ENCODE data around the gene PLCD3. TPM values are rescaled to one million over a fixed set of nuclear protein-coding genes. Genes with fewer than 3 reads are reported as not detected.
A peak's percentile ranks its signal among the peaks of the same experiment; 100 is the strongest.

The PLCD3 gene
- total and polyA plus RNA-seq, 2 of the 13 experiments (the other 11 are each of a cell fraction or from before 2014, with no cell fraction given) = 11.3 to 39.1 TPM

DNA sequence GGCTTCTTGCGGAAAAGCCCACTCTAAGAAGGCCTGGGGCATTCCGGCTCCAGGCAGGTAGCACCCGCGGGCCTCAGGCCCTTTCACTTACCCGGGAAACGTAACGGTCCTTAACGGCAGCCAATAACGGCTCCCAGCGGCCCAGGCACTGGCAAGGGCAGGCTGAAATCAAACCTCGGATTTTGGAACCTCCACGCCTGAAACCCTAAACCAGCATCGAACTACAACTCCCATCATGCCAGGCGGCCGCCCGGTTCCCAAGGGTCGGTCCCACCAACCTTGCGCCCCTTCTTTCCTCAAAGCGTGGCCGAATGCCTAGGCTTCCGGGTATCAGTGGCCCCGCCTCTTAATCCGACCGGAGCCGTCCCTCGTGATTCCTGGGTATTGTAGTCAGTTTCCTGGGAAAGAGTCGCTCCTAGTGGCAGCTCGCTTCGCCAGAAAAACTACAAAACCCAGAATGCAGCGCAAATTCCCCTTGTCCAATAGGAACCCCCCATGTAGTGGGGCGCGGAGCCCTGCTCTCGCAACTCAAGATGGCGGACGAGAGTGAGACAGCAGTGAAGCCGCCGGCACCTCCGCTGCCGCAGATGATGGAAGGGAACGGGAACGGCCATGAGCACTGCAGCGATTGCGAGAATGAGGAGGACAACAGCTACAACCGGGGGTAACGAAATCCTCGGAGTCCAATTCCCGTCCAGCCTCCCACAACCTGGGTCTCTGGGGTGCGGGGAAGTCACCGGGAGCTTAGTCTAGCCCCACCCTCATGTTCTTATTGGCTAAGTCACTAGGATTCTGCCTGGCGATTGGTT is 71.3 kb downstream of the PLCD3 start, which contains the start of gene NMT1 (continued):
- TF ChIP-seq, protein P1, sequence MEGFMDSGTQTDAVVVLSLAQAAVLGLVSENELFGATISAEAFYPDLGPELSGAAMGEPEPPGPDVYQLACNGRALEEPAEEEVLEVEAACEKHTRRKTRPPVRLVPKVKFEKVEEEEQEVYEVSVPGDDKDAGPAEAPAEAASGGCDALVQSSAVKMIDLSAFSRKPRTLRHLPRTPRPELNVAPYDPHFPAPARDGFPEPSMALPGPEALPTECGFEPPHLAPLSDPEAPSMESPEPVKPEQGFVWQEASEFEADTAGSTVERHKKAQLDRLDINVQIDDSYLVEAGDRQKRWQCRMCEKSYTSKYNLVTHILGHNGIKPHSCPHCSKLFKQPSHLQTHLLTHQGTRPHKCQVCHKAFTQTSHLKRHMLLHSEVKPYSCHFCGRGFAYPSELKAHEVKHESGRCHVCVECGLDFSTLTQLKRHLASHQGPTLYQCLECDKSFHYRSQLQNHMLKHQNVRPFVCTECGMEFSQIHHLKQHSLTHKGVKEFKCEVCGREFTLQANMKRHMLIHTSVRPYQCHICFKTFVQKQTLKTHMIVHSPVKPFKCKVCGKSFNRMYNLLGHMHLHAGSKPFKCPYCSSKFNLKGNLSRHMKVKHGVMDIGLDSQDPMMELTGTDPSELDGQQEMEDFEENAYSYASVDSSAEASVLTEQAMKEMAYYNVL (CRISPR knock-in tag; IDR thresholded peaks at IDR 0.05; ENCODE audit: borderline replicate concordance) = peak; percentile 12; the same call in 1 of the 2 replicates
- TF ChIP-seq, protein P2, sequence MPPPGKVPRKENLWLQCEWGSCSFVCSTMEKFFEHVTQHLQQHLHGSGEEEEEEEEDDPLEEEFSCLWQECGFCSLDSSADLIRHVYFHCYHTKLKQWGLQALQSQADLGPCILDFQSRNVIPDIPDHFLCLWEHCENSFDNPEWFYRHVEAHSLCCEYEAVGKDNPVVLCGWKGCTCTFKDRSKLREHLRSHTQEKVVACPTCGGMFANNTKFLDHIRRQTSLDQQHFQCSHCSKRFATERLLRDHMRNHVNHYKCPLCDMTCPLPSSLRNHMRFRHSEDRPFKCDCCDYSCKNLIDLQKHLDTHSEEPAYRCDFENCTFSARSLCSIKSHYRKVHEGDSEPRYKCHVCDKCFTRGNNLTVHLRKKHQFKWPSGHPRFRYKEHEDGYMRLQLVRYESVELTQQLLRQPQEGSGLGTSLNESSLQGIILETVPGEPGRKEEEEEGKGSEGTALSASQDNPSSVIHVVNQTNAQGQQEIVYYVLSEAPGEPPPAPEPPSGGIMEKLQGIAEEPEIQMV (CRISPR knock-in tag; IDR thresholded peaks at IDR 0.05; ENCODE audit: low read depth) = no peak
- TF ChIP-seq ELF4 (CRISPR knock-in tag; IDR thresholded peaks at IDR 0.05; ENCODE audit: borderline replicate concordance) (peak; percentile 100), ARHGAP35 (CRISPR knock-in tag; IDR thresholded peaks at IDR 0.05; ENCODE audit: borderline replicate concordance) (peak; percentile 74), HES4 (CRISPR knock-in tag; IDR thresholded peaks at IDR 0.05; ENCODE audit: borderline replicate concordance) (peak; percentile 34; the same call in 1 of the 2 replicates), NR2F1 (CRISPR knock-in tag; IDR thresholded peaks at IDR 0.05) (0 out of 4 replicates have a peak, but pooled peaks of 1 of the 2 experiments have one; percentile 33), HNRNPL (IDR thresholded peaks at IDR 0.05; ENCODE audit: low read depth, low read length) (0 out of 2 replicates have a peak, but pooled peaks have one; percentile 50), FOXC1 (CRISPR knock-in tag; IDR thresholded peaks at IDR 0.05; ENCODE audit: borderline replicate concordance) (peak; percentile 21; the same call in 1 of the 2 replicates), EZH2 (conservative IDR thresholded peaks at IDR 0.05; ENCODE audit: low read depth, low read length) (no peak), ZFY (CRISPR knock-in tag; IDR thresholded peaks at IDR 0.05) (peak; percentile 99), TMF1 (CRISPR knock-in tag; IDR thresholded peaks at IDR 0.05; ENCODE audit: low read depth) (no peak; the same call in none of the 2 replicates), EHMT2 (IDR thresholded peaks at IDR 0.05; ENCODE audit: borderline replicate concordance, low read depth, low read length) (no peak), DPF2 (CRISPR knock-in tag; IDR thresholded peaks at IDR 0.05; ENCODE audit: borderline replicate concordance, low read depth) (no peak), ATAD3A (CRISPR knock-in tag; IDR thresholded peaks at IDR 0.05) (no peak), CREM (IDR thresholded peaks at IDR 0.05) (peak; percentile 99), CREM (CRISPR knock-in tag; IDR thresholded peaks at IDR 0.05) (no peak), ZNF607 (CRISPR knock-in tag; IDR thresholded peaks at IDR 0.05; ENCODE audit: borderline replicate concordance) (peak; percentile 95)
- TF ChIP-seq, protein P3, sequence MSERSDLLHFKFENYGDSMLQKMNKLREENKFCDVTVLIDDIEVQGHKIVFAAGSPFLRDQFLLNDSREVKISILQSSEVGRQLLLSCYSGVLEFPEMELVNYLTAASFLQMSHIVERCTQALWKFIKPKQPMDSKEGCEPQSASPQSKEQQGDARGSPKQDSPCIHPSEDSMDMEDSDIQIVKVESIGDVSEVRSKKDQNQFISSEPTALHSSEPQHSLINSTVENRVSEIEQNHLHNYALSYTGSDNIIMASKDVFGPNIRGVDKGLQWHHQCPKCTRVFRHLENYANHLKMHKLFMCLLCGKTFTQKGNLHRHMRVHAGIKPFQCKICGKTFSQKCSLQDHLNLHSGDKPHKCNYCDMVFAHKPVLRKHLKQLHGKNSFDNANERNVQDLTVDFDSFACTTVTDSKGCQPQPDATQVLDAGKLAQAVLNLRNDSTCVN (CRISPR knock-in tag; IDR thresholded peaks at IDR 0.05; ENCODE audit: borderline replicate concordance) = peak; percentile 84; the same call in 1 of the 2 replicates
- TF ChIP-seq, protein P4, sequence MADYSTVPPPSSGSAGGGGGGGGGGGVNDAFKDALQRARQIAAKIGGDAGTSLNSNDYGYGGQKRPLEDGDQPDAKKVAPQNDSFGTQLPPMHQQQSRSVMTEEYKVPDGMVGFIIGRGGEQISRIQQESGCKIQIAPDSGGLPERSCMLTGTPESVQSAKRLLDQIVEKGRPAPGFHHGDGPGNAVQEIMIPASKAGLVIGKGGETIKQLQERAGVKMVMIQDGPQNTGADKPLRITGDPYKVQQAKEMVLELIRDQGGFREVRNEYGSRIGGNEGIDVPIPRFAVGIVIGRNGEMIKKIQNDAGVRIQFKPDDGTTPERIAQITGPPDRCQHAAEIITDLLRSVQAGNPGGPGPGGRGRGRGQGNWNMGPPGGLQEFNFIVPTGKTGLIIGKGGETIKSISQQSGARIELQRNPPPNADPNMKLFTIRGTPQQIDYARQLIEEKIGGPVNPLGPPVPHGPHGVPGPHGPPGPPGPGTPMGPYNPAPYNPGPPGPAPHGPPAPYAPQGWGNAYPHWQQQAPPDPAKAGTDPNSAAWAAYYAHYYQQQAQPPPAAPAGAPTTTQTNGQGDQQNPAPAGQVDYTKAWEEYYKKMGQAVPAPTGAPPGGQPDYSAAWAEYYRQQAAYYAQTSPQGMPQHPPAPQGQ (CRISPR knock-in tag; IDR thresholded peaks at IDR 0.05; ENCODE audit: borderline replicate concordance) = no peak
